ENCODE results near the gene FILIP1L. TPM values are rescaled to one million over a fixed set of nuclear protein-coding genes. Genes with fewer than 3 reads are reported as not detected.
A peak's percentile ranks its signal among the peaks of the same experiment; 100 is the strongest.

The FILIP1L gene
- total RNA-seq, 1 donor from 2014 or later, result 41.5 TPM

- intact Hi-C loops (cut with DNase I), result no loop called here
- no peak overlapping the region for H3K4me3 ChIP-seq
- TF ChIP-seq, protein P1, sequence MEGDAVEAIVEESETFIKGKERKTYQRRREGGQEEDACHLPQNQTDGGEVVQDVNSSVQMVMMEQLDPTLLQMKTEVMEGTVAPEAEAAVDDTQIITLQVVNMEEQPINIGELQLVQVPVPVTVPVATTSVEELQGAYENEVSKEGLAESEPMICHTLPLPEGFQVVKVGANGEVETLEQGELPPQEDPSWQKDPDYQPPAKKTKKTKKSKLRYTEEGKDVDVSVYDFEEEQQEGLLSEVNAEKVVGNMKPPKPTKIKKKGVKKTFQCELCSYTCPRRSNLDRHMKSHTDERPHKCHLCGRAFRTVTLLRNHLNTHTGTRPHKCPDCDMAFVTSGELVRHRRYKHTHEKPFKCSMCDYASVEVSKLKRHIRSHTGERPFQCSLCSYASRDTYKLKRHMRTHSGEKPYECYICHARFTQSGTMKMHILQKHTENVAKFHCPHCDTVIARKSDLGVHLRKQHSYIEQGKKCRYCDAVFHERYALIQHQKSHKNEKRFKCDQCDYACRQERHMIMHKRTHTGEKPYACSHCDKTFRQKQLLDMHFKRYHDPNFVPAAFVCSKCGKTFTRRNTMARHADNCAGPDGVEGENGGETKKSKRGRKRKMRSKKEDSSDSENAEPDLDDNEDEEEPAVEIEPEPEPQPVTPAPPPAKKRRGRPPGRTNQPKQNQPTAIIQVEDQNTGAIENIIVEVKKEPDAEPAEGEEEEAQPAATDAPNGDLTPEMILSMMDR (IDR thresholded peaks at IDR 0.05), result no peak
- TF ChIP-seq POLR2AphosphoS5 (IDR thresholded peaks at IDR 0.05; ENCODE audit: insufficient read depth in 1 of 2, low read depth in 1 of 2) (peak; percentile 52 to 74), POLR2A (IDR thresholded peaks at IDR 0.05) (no peak)
- peak overlapping the region; percentile 14 for H3K27ac ChIP-seq
- H3K27me3 ChIP-seq, result no peaks in the 10 kb centered on the region
- H3K36me3 ChIP-seq, result no peaks in the 10 kb centered on the region
- H3K4me1 ChIP-seq, result peaks cover 27% of the 10 kb centered on the region
- DNase-seq (ENCODE audit: extremely low spot score in 2 of 2), result no peak
- no peaks in the 10 kb centered on the region for H3K9me3 ChIP-seq
These were observed 212.9 kb downstream of the FILIP1L start for GRCh38 chr3:99901200-99901926.

DNA sequence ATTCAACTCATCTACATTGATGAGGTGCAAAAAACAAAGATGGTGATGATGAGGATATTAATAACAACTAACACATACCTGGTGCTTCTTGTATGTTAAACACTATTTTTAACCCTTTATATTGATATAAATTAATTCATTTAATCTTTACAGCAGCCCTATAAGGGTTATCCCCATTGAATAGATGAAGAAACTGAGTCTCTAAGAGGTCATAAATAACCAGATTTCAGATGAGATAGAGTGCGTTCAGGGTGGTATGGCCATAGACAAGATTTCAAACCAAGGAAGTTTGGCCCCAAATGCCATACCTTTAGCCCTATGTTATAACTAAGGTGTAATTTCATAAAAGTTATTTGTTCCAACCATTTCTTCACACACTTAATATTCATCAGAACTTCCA, 214.1 kb downstream of the FILIP1L start:
- peaks cover 31% of the 10 kb centered on the region for H3K4me1 ChIP-seq
- no peaks in the 10 kb centered on the region for H3K9me3 ChIP-seq
- H3K27ac ChIP-seq, result peak overlapping the region; percentile 14
- no peak for DNase-seq (ENCODE audit: extremely low spot score in 2 of 2)
- TF ChIP-seq, protein P1 (IDR thresholded peaks at IDR 0.05), result no peak
- TF ChIP-seq POLR2A (IDR thresholded peaks at IDR 0.05) (no peak), POLR2AphosphoS5 (IDR thresholded peaks at IDR 0.05; ENCODE audit: insufficient read depth in 1 of 2, low read depth in 1 of 2) (no peak)
- H3K36me3 ChIP-seq, result no peaks in the 10 kb centered on the region
- no peaks in the 10 kb centered on the region for H3K27me3 ChIP-seq
- intact Hi-C loops (cut with DNase I), result no loop called here
- H3K4me3 ChIP-seq, result no peak overlapping the region

GRCh38 chr3:99899603-99900002, 214.7 kb downstream of the FILIP1L start:
- Histone ChIP-seq H3K36me3 (no peaks in the 10 kb centered on the region), H3K4me3 (no peak overlapping the region), H3K27me3 (no peaks in the 10 kb centered on the region), H3K9me3 (no peaks in the 10 kb centered on the region), H3K27ac (no peak overlapping the region), H3K4me1 (peaks cover 31% of the 10 kb centered on the region)
- intact Hi-C loops (cut with DNase I), result no loop called here
- no peak for DNase-seq (ENCODE audit: extremely low spot score in 2 of 2)
- TF ChIP-seq, protein P1 (IDR thresholded peaks at IDR 0.05), result no peak
- TF ChIP-seq POLR2A (IDR thresholded peaks at IDR 0.05) (no peak), POLR2AphosphoS5 (IDR thresholded peaks at IDR 0.05; ENCODE audit: insufficient read depth in 1 of 2, low read depth in 1 of 2) (no peak)

- Histone ChIP-seq H3K9me3 (no peaks in the 10 kb centered on the region), H3K27ac (no peak overlapping the region)
- intact Hi-C loops (cut with DNase I), result no loop called here
These were observed 217.8 kb downstream of the FILIP1L start for GRCh38 chr3:99896482-99896881.

More at GRCh38 chr3:99896482-99896881, 217.8 kb downstream of the FILIP1L start:
- Histone ChIP-seq H3K4me3 (no peak overlapping the region), H3K4me1 (peaks cover 15% of the 10 kb centered on the region), H3K36me3 (no peaks in the 10 kb centered on the region), H3K27me3 (no peaks in the 10 kb centered on the region)
- no peak for DNase-seq (ENCODE audit: extremely low spot score in 2 of 2)
- TF ChIP-seq POLR2A (IDR thresholded peaks at IDR 0.05), result no peak
- TF ChIP-seq, protein P1 (IDR thresholded peaks at IDR 0.05), result no peak
- TF ChIP-seq POLR2AphosphoS5 (IDR thresholded peaks at IDR 0.05; ENCODE audit: insufficient read depth in 1 of 2, low read depth in 1 of 2), result no peak

Measured in vagina (tissue), 2 donors.